Sciatic nerve (tissue), 2 donors: ENCODE measurements around the gene JKAMP. TPM values are rescaled to one million over a fixed set of nuclear protein-coding genes. Genes with fewer than 3 reads are reported as not detected.
"Not testable (repeated sequence)": the region's sequence is repeated elsewhere in the genome, so short reads cannot be mapped to it uniquely, and the experiment has no call there.

Source experiments
- ATAC-seq: fragments of 200-7000 bp; cut with Tn5 transposase; one replicate; pipeline ENCODE4 v1.9.1; 2020; ENCODE audit warnings: mild to moderate bottlenecking, moderate library complexity
- DNase-seq: peaks from one replicate; pipeline ENCODE4 v3.0.0-alpha.2; 2020; ENCODE audit warnings: low spot score
- intact Hi-C: fragments of 100-400 bp; cut with DNase I; formaldehyde crosslinking; loops from one replicate; pipeline ENCODE4 v1.14.2; 2022
- total RNA-seq: library from RNA; stranded (reverse); fragmentation: NEBNext Ultra II Directional; extraction: Animal tissue kit (Norgen Biotek cat#: 25700); gene quantifications from one replicate; pipeline ENCODE4 v1.2.1, GENCODE V29; 2021
- donor health status: DM: no; HTN: no; CAD: no.
- donor health status: DM: no; HTN: no; CAD: no.

JKAMP gene, protein sequence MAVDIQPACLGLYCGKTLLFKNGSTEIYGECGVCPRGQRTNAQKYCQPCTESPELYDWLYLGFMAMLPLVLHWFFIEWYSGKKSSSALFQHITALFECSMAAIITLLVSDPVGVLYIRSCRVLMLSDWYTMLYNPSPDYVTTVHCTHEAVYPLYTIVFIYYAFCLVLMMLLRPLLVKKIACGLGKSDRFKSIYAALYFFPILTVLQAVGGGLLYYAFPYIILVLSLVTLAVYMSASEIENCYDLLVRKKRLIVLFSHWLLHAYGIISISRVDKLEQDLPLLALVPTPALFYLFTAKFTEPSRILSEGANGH
- total RNA-seq: 37.8 TPM

DNA sequence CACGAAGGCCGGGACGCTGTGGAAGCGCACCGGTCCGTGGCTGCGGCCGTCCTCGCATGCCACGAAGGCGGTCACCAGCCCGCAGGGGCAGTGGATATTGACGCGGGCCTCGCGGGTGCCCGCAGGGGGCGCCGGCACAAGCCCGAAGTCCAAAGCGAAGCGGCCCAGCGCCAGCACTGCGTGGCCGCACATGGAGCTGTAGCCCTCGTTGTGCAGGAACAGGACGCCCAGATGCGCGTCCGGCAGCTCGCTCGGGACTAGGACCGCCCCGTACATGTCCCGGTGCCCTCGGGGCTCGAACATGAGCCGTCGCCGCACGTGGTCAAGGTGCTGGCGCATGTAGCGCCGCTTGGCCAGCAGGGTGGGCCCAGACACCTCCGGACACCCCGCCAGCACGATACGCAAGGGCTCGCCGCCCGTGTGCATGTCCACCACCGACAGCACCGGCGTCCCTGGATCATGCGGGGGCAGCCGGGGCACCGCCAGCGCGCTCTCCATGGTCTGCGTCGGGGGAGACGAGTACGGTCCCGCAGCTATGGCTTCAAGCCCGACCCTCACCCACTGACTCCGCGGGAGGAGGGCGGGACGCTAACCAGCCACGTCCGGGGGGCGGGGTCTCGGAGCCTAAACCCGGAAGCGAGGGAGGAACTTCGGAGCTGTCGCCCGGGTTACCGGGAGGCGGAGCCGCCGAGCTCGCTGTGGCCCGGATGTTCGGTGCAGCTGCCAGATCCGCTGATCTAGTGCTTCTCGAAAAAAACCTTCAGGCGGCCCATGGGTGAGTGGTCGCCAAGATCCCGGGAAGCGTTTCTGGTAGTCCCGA, at the start of gene JKAMP, which contains the start of gene L3HYPDH:
Gene JKAMP, plus strand, starts transcription at position 699 of the 820 bp plus-strand sequence. Its CDS starts 73 bp downstream, at position 772.
Gene L3HYPDH, minus strand, starts transcription at position 590 of the 820 bp plus-strand sequence. Its CDS starts 92 bp downstream, at position 498.
- DNase-seq: peak; percentile 99
- intact Hi-C loops: no loop called here
- ATAC-seq: peak; percentile 98

DNA sequence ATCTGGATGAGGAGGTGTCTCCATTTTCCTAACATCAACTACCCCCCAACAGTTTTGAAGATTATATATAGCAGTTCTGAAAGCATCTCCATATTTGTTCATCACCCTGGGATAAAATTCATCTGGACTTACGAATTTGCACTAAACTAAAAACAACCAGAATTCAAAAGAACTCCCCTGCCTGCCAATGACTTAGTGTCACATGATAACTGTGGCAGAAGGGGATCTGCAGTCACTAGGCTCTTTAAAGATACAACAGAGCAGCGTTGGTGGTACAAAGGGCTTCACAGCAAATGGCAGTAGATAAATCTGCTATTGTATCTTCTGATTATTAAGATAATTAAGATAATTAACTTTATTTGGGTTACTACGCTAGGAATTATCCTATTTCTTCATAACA, 49.2 kb upstream of the JKAMP start:
- intact Hi-C loops: no loop called here
- no peak for DNase-seq
- no peak for ATAC-seq

DNA sequence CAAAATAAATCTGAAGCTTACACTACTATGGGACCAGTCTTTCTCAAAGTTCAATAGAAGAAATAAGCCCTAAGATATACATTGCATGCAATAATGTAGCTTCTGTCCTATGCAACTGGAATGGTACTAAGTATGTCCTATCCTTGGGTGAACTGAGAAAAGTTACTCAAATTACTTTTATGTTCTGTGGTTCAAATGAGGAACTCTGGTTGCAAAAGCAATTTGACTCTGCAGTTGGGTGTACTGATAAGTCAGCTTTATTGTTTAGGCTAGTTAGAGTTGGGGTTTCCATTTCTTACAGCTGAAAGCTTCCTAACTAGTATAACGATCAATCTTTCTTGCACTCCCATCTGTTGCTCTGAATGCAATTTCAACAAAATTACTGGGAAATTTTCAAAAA, 48.3 kb upstream of the JKAMP start:
- intact Hi-C loops: no loop called here
- no peak for DNase-seq
- ATAC-seq: no peak

DNA sequence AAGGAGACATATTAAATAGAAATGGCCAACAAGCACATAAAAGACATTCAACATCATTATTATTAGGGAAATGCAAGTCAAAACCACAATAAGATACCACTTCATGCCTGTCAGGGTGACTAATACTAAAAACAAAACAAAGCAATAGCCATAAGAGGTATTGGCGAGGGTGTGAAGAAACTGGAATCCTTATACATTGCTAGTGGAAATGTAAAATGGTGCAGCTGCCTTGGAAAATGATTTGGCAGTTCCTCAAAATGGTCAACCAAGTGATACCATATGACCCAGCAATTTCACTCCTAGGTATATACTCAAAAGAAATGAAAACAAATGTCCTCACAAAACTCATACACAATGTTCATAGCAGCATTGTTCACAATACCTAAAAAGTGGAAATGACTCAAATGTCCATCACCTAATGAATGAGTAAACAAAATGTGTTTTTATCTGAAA, 46.1 kb upstream of the JKAMP start:
- intact Hi-C loops: no loop called here
- DNase-seq (no peak), ATAC-seq (no peak)

DNA sequence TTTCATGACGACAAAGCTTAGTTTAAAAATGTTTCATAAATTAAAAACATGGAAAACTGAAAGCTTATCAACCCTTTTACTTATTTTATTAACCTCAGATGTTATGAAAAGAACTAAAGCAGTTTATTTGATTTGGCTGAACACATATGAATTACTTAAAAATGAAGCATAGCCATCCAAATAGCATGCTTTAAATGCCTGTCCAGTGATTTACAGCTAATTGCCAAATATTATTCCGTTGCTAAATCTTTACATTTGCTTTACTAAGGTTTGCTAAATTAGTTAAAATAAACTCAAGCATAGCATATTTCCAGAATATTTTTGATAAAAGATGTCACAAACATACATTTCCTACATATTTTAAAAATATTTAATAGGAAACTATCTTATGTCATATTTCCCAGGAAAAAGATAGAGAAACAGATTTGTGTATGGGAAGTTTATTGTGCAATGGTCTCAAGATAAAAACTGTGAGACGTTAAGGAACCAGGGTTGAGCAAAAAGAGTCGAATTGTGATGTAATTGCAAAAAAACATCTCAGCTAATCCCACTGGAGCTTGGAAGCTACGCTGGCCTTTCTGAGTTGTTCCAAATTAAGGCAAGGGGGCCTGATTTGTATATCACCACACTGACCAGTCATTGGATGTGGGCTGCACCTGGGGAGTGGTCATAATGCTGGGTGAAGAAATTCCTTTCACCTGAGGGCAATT, 44.9 kb upstream of the JKAMP start:
- DNase-seq (no peak), ATAC-seq (peak; percentile 66)
- intact Hi-C loops: no loop called here

DNA sequence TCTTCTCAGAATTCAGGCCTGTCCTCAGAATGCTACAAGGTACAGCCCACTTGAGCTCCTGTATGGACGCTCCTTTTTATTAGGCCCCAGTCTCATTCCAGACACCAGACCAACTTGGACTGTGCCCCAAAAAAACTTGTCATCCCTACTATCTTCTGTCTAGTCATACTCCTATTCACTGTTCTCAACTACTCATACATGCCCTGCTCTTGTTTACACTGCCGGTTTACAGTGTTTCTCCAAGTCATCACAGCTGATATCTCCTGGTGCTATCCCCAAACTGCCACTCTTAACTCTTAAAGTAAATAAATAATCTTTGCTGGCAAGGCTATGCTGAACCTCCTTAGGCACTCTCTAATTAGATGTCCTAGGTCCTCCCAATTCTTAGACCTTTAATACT, 35.6 kb upstream of the JKAMP start:
- intact Hi-C loops: loop anchor here (5.0 kb wide), 1 partner anchor 321 kb away; no protein-coding TSS in a partner anchor
- DNase-seq, ATAC-seq: not testable (repeated sequence)

DNA sequence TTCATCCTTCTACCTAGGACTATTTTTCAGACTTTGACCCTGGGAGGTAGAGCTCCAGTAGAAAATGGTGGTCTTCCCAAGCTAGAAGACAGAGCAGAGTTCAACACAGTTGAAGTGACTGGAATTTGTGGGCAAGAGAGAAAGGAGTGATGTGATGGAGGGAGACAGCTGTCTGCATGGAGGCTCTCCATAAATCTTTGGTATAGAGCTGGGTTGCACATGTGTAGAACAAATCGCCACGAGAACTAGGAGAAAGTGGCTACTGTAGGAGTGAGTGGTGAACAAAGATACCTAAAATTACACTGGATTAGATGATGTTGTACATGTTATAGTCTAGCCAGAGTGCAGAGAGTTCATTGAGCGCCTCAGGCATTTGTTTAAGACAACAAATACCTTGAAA, 33.6 kb upstream of the JKAMP start:
- no peak for DNase-seq
- ATAC-seq: no peak
- intact Hi-C loops: no loop called here

DNA sequence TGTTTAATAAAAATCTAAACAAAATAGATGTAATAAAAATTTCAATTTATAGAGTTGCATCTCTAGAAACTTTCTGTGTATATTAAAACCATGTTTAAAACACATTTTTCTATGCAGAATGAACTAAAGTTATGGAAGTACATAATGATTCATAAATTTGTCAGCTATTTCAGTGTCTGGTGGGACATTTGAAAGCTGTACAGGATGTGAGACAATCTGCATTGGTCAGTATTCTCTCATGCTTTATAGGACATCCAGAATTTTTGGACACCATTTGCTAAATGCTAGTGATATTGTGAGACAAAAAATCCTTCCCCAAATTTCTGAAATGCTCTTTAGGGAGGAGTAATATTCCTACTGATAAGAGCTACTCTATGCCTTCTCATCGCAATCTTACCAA, 32.5 kb upstream of the JKAMP start:
- ATAC-seq (no peak), DNase-seq (no peak)
- intact Hi-C loops: no loop called here

DNA sequence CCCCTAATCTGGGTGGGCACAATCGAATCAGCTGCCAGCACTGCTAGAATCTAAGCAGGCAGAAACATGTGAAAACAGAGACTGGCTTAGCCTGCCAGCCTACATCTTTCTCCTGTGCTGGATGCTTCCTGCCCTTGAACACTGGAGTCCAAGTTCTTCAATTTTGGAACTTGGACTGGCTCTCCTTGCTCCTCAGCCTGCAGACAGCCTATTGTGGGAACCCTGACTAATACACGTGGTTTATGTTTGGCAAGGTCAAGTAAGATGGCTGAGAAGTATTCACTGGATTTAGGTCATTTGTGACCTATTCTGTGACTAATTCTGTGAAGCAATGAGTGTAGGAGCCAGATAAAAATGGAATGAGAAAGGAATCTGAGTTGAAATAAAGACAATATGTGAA, 30.2 kb upstream of the JKAMP start:
- peak; percentile 86 for ATAC-seq
- DNase-seq: no peak
- intact Hi-C loops: no loop called here

DNA sequence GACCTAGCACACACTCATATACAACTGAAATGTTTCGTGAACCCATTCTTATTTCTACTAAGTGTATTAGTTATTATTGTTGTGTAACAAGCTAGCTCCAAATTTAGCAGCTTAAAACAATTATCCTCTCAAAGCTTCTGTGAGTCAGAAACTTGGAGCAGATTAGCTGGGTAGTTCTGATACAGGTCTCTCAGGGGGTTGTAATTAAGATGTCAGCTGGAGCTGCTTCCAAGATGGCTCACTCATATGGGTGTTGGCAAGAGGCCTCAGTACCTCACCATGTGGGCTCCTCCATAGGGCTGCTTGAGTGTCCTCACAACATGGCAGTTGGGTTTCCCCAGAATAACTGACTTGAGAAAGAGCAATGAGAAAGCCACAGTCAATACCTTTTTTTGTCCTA, 28.9 kb upstream of the JKAMP start:
- intact Hi-C loops: loop anchor here (5.0 kb wide), 1 partner anchor 333 kb away; no protein-coding TSS in a partner anchor
- ATAC-seq: peak; percentile 13
- DNase-seq: no peak

DNA sequence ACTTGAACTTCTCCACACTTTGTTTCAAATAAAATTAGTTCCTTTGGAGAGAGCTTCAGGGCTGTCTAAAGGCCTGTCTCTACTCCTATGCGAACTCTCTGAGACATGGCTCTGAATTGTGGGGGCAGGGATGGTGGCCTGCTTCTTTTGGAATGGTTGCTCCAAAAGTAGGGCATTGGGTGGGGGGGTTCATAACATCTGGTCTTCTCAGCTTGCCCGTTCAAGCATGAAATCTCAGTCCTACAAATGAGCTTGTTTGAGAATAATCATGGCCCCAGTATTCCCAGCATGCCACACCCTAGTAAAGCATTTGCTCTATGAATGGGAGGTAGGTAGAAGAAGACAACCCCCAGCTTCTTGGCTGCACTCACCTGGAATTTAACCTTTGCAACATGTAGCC, 25.8 kb upstream of the JKAMP start:
- ATAC-seq: no peak
- intact Hi-C loops: loop anchor here (5.0 kb wide), 1 partner anchor 336 kb away; no protein-coding TSS in a partner anchor
- no peak for DNase-seq

DNA sequence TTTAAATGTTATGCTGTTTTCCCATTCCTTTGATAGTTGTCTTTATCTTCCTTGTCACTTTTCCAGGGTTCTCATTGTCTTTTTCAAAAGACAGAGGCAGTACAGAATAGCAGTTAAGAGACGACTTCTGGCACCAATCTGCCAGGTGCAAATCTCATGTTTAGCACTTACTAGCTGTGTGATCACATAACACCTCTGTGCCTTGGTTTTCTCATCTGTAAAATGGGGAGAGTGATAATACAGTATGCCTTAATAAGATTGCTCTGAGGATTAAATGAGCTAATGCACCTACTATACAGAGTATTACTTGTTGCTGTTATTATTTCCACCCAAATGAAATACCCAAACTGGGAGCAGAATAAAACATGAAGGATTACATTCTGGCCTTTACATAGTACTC, 23.9 kb upstream of the JKAMP start:
- intact Hi-C loops: no loop called here
- ATAC-seq: no peak
- DNase-seq: no peak

DNA sequence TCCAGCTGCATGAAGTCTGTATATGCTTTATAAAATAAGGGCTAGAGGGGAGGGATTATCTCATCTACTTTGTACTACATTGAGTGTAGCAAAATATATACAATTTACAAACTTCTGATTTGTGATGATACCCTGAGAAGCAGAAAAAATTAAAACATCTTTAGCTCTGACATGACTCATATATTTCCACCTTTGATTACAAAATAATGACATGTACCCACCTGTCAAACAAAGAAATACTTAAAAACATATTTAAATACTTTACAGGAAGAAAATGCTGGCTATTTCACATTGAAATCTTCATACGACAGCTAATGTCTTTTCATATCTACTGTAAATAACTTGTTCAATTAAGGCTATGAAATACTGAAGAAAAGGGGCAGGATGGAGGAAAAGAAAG, 22.4 kb upstream of the JKAMP start:
- DNase-seq: no peak
- ATAC-seq: no peak
- intact Hi-C loops: no loop called here

DNA sequence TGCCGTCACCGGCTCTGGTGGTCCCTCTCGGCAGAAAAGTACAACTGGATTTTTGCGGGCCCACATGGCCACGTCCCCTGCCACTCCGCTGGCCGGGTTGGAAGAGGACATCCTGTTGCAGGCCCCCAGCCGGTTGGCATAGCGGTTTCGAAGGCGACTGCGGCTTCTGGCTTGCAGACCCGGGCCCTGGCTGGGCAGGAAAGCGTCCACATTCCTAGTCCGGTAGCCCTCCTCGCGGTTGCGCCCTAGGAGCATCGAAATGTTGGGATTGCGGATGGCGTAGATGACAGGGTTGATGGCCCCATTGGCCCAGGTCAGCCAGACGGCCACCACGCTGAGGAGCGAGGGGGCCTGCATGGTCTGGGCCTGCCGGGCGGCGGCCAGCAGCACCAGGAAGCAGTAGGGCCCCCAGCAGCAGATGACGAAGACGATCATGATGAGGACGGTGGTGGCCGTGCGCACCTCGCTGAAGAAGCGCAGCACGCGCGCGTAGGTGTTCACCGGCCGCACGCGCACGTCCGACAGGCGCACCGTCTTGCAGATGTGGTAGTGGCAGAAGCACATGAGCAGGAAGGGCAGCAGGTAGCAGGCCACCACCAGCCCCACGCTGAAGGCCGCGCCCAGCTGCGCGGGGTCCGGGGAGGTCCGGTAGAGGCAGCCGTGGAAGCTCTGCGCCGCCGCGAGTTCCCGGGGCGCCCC, 20.4 kb upstream of the JKAMP start:
- ATAC-seq: peak; percentile 32
- DNase-seq: no peak
- intact Hi-C loops: no loop called here

DNA sequence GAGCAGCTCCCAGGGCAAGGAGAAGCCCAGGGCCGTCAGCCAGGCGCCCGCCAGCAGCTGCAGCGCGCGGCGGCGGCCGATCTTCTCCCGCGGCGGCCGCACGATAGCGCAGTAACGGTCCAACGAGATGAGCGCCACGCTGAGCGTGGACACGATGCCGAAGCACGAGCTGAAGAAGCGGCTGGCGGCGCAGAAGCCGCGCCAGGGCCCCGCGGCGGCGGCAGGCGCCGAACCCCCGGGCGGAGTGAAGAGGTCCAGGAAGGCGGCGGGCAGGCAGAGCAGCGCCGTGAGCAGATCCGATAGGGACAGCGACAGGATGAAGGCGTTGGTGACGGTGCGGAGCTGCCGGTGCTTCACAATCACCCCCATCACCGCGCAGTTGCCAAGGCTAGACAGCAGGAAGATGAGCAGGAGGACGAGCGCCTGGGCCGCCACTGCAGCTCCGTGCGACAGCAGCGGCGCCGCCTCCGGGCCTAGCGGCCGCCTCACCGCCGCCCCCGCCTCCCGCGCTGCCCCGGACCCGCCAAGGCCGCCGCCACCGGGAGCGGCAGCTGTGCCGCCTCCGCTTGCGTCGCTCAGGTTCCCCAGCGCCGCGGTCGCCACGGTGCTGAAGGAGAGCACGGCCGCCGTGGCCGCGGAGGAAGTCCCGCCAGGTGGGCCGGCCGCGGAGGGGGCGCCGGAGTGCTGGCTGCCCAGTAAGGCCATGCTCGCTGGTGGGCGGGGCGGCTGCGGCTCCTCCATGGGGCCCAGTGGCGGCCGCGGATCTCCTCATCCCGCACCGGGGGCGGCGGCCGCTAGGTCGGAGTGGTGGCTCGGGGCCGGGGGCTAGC, 19.6 kb upstream of the JKAMP start:
- intact Hi-C loops: no loop called here
- ATAC-seq (peak; percentile 81), DNase-seq (peak; percentile 80)

DNA sequence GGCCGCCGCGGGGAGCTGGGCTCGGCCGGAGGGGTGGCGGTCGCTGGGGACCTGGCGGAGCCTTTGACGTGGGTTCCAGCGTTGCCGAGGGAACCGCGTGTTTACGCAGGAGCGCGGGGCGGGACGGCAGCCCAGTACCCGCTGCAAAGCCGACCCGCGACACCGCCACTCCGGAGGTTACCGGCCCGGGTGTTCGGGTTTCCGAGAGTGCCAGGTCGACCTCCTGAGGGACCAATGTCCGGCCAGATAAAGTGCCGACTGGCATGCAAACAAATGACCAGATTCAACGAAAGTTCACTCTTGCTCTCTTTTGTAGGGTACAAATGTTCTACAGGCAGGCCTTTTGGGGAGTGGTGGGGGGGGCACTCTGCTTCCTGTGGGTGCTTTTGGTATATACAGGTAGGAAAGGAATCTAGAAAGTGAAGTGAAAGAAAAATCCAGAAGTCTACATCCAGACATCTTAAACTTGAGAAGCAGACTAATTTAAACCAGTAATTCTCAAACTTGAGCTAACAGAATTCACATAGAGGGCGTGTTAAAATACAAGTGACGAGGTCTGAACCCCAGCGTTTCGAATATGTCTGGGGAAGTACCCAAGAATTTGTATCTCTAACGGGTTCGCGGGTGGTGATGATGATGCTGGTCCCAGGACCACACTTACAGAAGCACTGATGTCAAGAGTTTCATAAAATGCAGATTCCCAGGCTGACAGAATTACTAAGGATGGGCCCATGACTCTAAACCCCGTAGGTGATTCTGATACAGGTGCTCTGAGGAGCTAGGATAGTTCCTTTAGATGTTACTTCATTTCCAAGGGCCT, 18.8 kb upstream of the JKAMP start, which contains the start of gene GPR135:
Gene GPR135, minus strand, starts transcription at position 65 of the 820 bp plus-strand sequence. CDS start 154 bp downstream, outside the sequence.
- ATAC-seq: peak; percentile 82

DNA sequence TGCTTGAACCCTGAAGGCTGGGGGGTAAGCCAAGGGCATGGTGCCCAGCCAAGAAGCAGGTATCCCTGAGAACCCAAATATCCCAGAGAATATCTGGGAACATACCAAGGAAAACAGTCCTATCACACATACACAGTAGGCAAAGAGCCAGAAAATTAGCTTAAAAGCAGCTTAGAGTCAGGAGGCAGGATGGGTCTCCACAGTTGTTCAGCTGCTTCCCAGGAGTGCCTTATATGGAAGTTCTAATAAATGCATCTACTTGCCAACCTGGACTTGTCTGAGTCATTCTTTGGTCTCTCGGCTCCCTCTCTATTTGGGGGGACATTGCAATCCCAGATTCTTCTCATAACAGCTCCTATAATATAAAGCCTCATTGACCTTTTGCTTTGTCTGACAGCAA, 10.1 kb upstream of the JKAMP start:
- DNase-seq: no peak
- intact Hi-C loops: no loop called here
- ATAC-seq: no peak

More for the DNA sequence above, 18.8 kb upstream of the JKAMP start, which contains the start of gene GPR135:
- no peak for DNase-seq
- intact Hi-C loops: no loop called here
